H1 (cell line): ENCODE data around the gene PDGFD. TPM values are rescaled to one million over a fixed set of nuclear protein-coding genes. Genes with fewer than 3 reads are reported as not detected.

ENCODE experiments used
- CTCF ChIA-PET: fragments of 300-600 bp; sonication (Branson Sonifier 250); formaldehyde crosslinking; loops from one replicate; lab custom pipeline; 2021; ENCODE audit not compliant: partially characterized antibody; lab: Charles Lee
- POLR2A ChIA-PET: fragments of 300-600 bp; sonication (Branson Sonifier 250); formaldehyde crosslinking; loops from one replicate; lab custom pipeline; 2021; ENCODE audit warnings: inconsistent platforms; ENCODE audit not compliant: partially characterized antibody; lab: Charles Lee
- DNase-seq, 2 experiments: peaks; one replicate each; pipeline versions ENCODE4 v3.0.0 to v3.0.0-alpha.2; 2010 to 2022; ENCODE audit warnings: low spot score in 2 of 2, low read depth in 1 of 2, mixed read lengths in 1 of 2
- FAIRE-seq: peaks from 2 replicates; lab custom pipeline; 2011; peaks lifted over from hg19 to GRCh38; lab: Jason Lieb, UNC
- H2AFZ ChIP-seq: 2 replicates; pipeline ENCODE4 v1.8.1; 2012; ENCODE audit warnings: low read length, inconsistent platforms
- H2AK5ac ChIP-seq: 2 replicates; pipeline ENCODE4 v1.6.1; 2013; ENCODE audit warnings: low read depth, low read length
- H2BK120ac ChIP-seq: replicated peaks from 2 replicates; pipeline ENCODE3; 2013; ENCODE audit warnings: low read depth, low read length, inconsistent platforms
- H2BK12ac ChIP-seq: 2 replicates; pipeline ENCODE4 v1.6.1; 2013; ENCODE audit warnings: low read depth, low read length
- H2BK15ac ChIP-seq: 2 replicates; pipeline ENCODE4 v1.6.1; 2013; ENCODE audit warnings: low read length
- H2BK20ac ChIP-seq: 2 replicates; pipeline ENCODE4 v1.6.1; 2013; ENCODE audit warnings: low read length
- H2BK5ac ChIP-seq: 2 replicates; pipeline ENCODE4 v1.6.1; 2013; ENCODE audit warnings: low read depth, low read length
- H3K14ac ChIP-seq: 2 replicates; pipeline ENCODE4 v1.6.1; 2013; ENCODE audit warnings: inconsistent platforms; ENCODE audit not compliant: insufficient read length
- H3K18ac ChIP-seq: 2 replicates; pipeline ENCODE4 v1.6.1; 2013; ENCODE audit warnings: low read length; ENCODE audit errors: extremely low read depth
- H3K23ac ChIP-seq: 2 replicates; pipeline ENCODE4 v1.6.1; 2013; ENCODE audit warnings: inconsistent platforms; ENCODE audit not compliant: insufficient read length
- H3K23me2 ChIP-seq: 2 replicates; pipeline ENCODE4 v1.6.1; 2013; ENCODE audit warnings: low read depth, low read length
- H3K27ac ChIP-seq: 2 replicates; pipeline ENCODE4 v1.6.1; 2011; ENCODE audit warnings: low read depth, low read length, inconsistent platforms
- H3K27me3 ChIP-seq, 4 experiments: replicated peaks in 1 of 4; 1 replicate in 1 of 4; 2 replicates in 3 of 4; pipeline versions ENCODE4 v1.6.1 to v1.8.1; 2011 to 2013; ENCODE audit warnings: low read length in 3 of 4, mild to moderate bottlenecking in 3 of 4, inconsistent platforms in 2 of 4, mixed read lengths in 2 of 4, moderate library complexity in 1 of 4; ENCODE audit not compliant: control insufficient read depth in 3 of 4, insufficient read depth in 3 of 4; ENCODE audit errors: extremely low read depth in 1 of 4
- H3K36me3 ChIP-seq, 4 experiments: 2 replicates each; pipeline versions ENCODE4 v1.6.1 to v1.8.1; 2011 to 2013; ENCODE audit warnings: mild to moderate bottlenecking in 4 of 4, low read length in 3 of 4, moderate library complexity in 2 of 4, control low read depth in 1 of 4, inconsistent platforms in 1 of 4; ENCODE audit not compliant: insufficient read depth in 4 of 4, control insufficient read depth in 2 of 4
- H3K4ac ChIP-seq: replicated peaks from 2 replicates; pipeline ENCODE3; 2013; ENCODE audit warnings: low read length, low read depth, mixed read lengths, inconsistent platforms; ENCODE audit not compliant: insufficient read length
- H3K4me1 ChIP-seq, 4 experiments: replicated peaks in 1 of 4; 1 replicate in 1 of 4; 2 replicates in 3 of 4; pipeline versions ENCODE4 v1.6.1 to v1.8.1; 2011 to 2013; ENCODE audit warnings: low read length in 3 of 4, inconsistent platforms in 2 of 4, mixed read lengths in 1 of 4; ENCODE audit not compliant: insufficient read depth in 4 of 4, control insufficient read depth in 3 of 4
- H3K4me2 ChIP-seq, 2 experiments: 2 replicates each; pipeline versions ENCODE4 v1.6.1 to v1.8.1; 2011 to 2013; ENCODE audit warnings: low read depth in 2 of 2, low read length in 2 of 2, control low read depth in 1 of 2, inconsistent platforms in 1 of 2, mild to moderate bottlenecking in 1 of 2; ENCODE audit not compliant: insufficient read depth in 1 of 2
- H3K4me3 ChIP-seq, 4 experiments: fragments of 200-600, 300-600 bp in 1 of 4; sonication (generic), shearing (Covaris generic), sonication (Bioruptor Twin) in 1 of 4; 2 replicates each; pipeline versions ENCODE4 v1.5.1 to v1.8.1; 2011 to 2016; ENCODE audit warnings: low read length in 4 of 4, low read depth in 3 of 4, control low read depth in 2 of 4, inconsistent platforms in 2 of 4, mild to moderate bottlenecking in 2 of 4, mixed read lengths in 1 of 4, moderate library complexity in 1 of 4; ENCODE audit not compliant: insufficient read depth in 2 of 4; ENCODE audit errors: extremely low read depth in 1 of 4
- H3K56ac ChIP-seq: replicated peaks from 2 replicates; pipeline ENCODE3; 2013; ENCODE audit warnings: low read depth, mild to moderate bottlenecking, mixed read lengths, low read length, inconsistent platforms; ENCODE audit not compliant: insufficient read length
- H3K79me1 ChIP-seq: 2 replicates; pipeline ENCODE4 v1.6.1; 2013; ENCODE audit warnings: low read depth, low read length, control low read depth
- H3K79me2 ChIP-seq, 2 experiments: 2 replicates each; pipeline versions ENCODE4 v1.6.1 to v1.8.1; 2012 to 2013; ENCODE audit warnings: low read length in 2 of 2, mild to moderate bottlenecking in 2 of 2, inconsistent platforms in 1 of 2; ENCODE audit not compliant: insufficient read depth in 2 of 2, control insufficient read depth in 1 of 2
- H3K9ac ChIP-seq, 4 experiments: replicated peaks in 1 of 4; 1 replicate in 1 of 4; 2 replicates in 3 of 4; pipeline versions ENCODE4 v1.6.1 to v1.8.1; 2011 to 2013; ENCODE audit warnings: low read depth in 3 of 4, low read length in 3 of 4, control low read depth in 2 of 4, mild to moderate bottlenecking in 2 of 4, moderate library complexity in 2 of 4, inconsistent platforms in 1 of 4; ENCODE audit errors: extremely low read depth in 1 of 4
- H3K9me3 ChIP-seq, 2 experiments: 2 replicates each; pipeline versions ENCODE4 v1.6.1 to v1.8.1; 2012 to 2013; ENCODE audit warnings: mild to moderate bottlenecking in 2 of 2, moderate library complexity in 2 of 2, control low read depth in 1 of 2, inconsistent platforms in 1 of 2, low read depth in 1 of 2, low read length in 1 of 2, mixed read lengths in 1 of 2; ENCODE audit not compliant: insufficient read depth in 2 of 2
- H4K20me1 ChIP-seq, 2 experiments: replicated peaks in 1 of 2; 2 replicates each; pipeline versions ENCODE3 to v1.8.1; 2011 to 2013; ENCODE audit warnings: inconsistent platforms in 2 of 2, low read length in 2 of 2, mild to moderate bottlenecking in 1 of 2; ENCODE audit not compliant: insufficient read depth in 2 of 2, control insufficient read depth in 1 of 2
- H4K5ac ChIP-seq: 2 replicates; pipeline ENCODE4 v1.6.1; 2013; ENCODE audit warnings: low read length, low read depth, mixed read lengths, inconsistent platforms; ENCODE audit not compliant: insufficient read length
- H4K8ac ChIP-seq: 2 replicates; pipeline ENCODE4 v1.8.0; 2013; ENCODE audit warnings: mild to moderate bottlenecking, moderate library complexity, low read length, inconsistent platforms; ENCODE audit not compliant: insufficient read depth; ENCODE audit errors: extremely low read depth
- H4K91ac ChIP-seq: replicated peaks from 2 replicates; pipeline ENCODE3; 2013; ENCODE audit warnings: low read length, mixed read lengths, inconsistent platforms; ENCODE audit not compliant: insufficient read length
- CEBPB ChIP-seq: IDR thresholded peaks from 2 replicates; pipeline ENCODE4 v1.6.1; 2012; ENCODE audit warnings: low read depth, low read length
- CHD2 ChIP-seq: IDR thresholded peaks from 2 replicates; pipeline ENCODE4 v1.6.1; 2012; ENCODE audit warnings: low read length, improper control_type of control experiment
- FOSL1 ChIP-seq: IDR thresholded peaks from 2 replicates; pipeline ENCODE4 v1.6.1; 2011; ENCODE audit warnings: mild to moderate bottlenecking, low read depth, low read length, moderate library complexity; ENCODE audit not compliant: insufficient read depth
- GTF2F1 ChIP-seq: IDR thresholded peaks from 2 replicates; pipeline ENCODE4 v1.6.1; 2012; ENCODE audit warnings: low read depth, low read length, improper control_type of control experiment, borderline replicate concordance
- TCF12 ChIP-seq: IDR thresholded peaks from 2 replicates; pipeline ENCODE4 v1.6.1; 2011; ENCODE audit warnings: low read depth, mild to moderate bottlenecking, low read length
- ZNF274 ChIP-seq: IDR thresholded peaks from 2 replicates; pipeline ENCODE4 v1.7.0; 2012; ENCODE audit warnings: low read length, borderline replicate concordance; ENCODE audit errors: extremely low read depth
- WGBS, 2 experiments: shearing (Covaris generic) in 1 of 2; methylation state at CpG; one replicate each; pipeline versions ENCODE4 v1.1.6 to v1.1.7; 2013 to 2015; ENCODE audit warnings: low lambda C conversion rate in 2 of 2, mixed read lengths in 2 of 2, inconsistent platforms in 1 of 2, low coverage in 1 of 2, missing lambda C conversion rate in 1 of 2; ENCODE audit not compliant: insufficient replicate concordance in 2 of 2, insufficient coverage in 1 of 2, insufficient read length in 1 of 2; ENCODE audit errors: extremely low coverage in 1 of 2, missing lambda C conversion rate in 1 of 2; 5-methylcytosine and 5-hydroxymethylcytosine counted together
- polyA plus RNA-seq, 7 experiments: library from polyadenylated mRNA; depleted of rRNA in 3 of 7; stranded (reverse) in 5 of 7; unstranded in 2 of 7; fragments of >200 nt in 5 of 7; fragments of 200-250 nt in 2 of 7; gene quantifications; 1 replicate in 5 of 7; 2 replicates in 1 of 7; 4 replicates in 1 of 7; pipeline versions ENCODE4 v1.2.1 to v1.2.3, GENCODE V29; 2011 to 2013; ENCODE audit warnings: missing spikeins in 2 of 7, mixed read lengths in 2 of 7
- total RNA-seq: library from RNA; stranded (reverse); fragmentation: NEBNext Ultra II Directional; extraction: Animal tissue kit (Norgen Biotek cat#: 25700); gene quantifications from 2 replicates; pipeline ENCODE4 v1.2.1, GENCODE V29; 2021

Gene PDGFD
- total and polyA plus RNA-seq, 2 of the 8 experiments (the other 6 are each of a cell fraction or from before 2014, with no cell fraction given): 1.1 to 3.9 TPM

GRCh38 chr11:104057908-104058307 is 106.0 kb downstream of the PDGFD start:
- H3K14ac ChIP-seq: no peak overlapping the region
- no peaks in the 10 kb centered on the region for H3K79me1 ChIP-seq
- no peak overlapping the region for H4K91ac ChIP-seq
- H3K36me3 ChIP-seq: no peaks in the 10 kb centered on the region
- no peak overlapping the region for H3K23ac ChIP-seq
- no peaks in the 10 kb centered on the region for H3K79me2 ChIP-seq
- POLR2A ChIA-PET: no interaction called here
- no peak overlapping the region for H3K27ac ChIP-seq
- no peak overlapping the region for H3K4ac ChIP-seq
- no peak overlapping the region for H2AK5ac ChIP-seq
- H3K27me3 ChIP-seq: no peaks in the 10 kb centered on the region
- FAIRE-seq: no peak
- H2BK15ac ChIP-seq: no peak overlapping the region
- no peak overlapping the region for H2AFZ ChIP-seq
- no peak overlapping the region for H2BK120ac ChIP-seq
- no peak overlapping the region for H3K4me3 ChIP-seq
- no peak overlapping the region for H3K56ac ChIP-seq
- 0 out of 7 replicates have a peak, but pooled peaks cover 0 to 1% (median 0%) of the 10 kb centered on the region in 4 experiments for H3K4me1 ChIP-seq
- CTCF ChIA-PET: interaction anchor here (0.6 kb wide), 1 partner anchor 842 kb away, joined by 5 read pairs; no protein-coding TSS in a partner anchor
- H2BK20ac ChIP-seq: no peak overlapping the region
- H3K23me2 ChIP-seq: no peaks in the 10 kb centered on the region
- 94% methylated on average over 5 of the region's 5 CpGs; no CpG with 5 or more reads in 1 of the 2 experiments for WGBS, 2 experiments
- no peak for DNase-seq
- H3K9me3 ChIP-seq: no peaks in the 10 kb centered on the region
- H3K9ac ChIP-seq: no peak overlapping the region
- no peak overlapping the region for H3K4me2 ChIP-seq
- H4K8ac ChIP-seq: no peak overlapping the region
- no peak overlapping the region for H3K18ac ChIP-seq
- no peak overlapping the region for H2BK5ac ChIP-seq
- no peaks in the 10 kb centered on the region for H4K20me1 ChIP-seq
- H4K5ac ChIP-seq: no peak overlapping the region
- H2BK12ac ChIP-seq: no peak overlapping the region
- TF ChIP-seq FOSL1 (no peak), CEBPB (no peak), GTF2F1 (no peak), ZNF274 (no peak), CHD2 (no peak), TCF12 (no peak)
